Mucosa of descending colon (tissue), 3 donors: Measurements from ENCODE around the gene ZCCHC2. TPM values are rescaled to one million over a fixed set of nuclear protein-coding genes. Genes with fewer than 3 reads are reported as not detected.

Source experiments
- ATAC-seq: fragments of 200-7000 bp; cut with Tn5 transposase; one replicate; pipeline ENCODE4 v1.9.1; 2020; ENCODE audit warnings: mild to moderate bottlenecking, moderate library complexity
- DNase-seq, 3 donors: peaks; one replicate each; pipeline ENCODE4 v3.0.0-alpha.2; 2020
- H3K36me3 ChIP-seq: fragments of 200-600 bp; one replicate; pipeline ENCODE4 v1.8.0; 2021; ENCODE audit warnings: low read depth, mild to moderate bottlenecking
- H3K4me1 ChIP-seq: fragments of 200-600 bp; one replicate; pipeline ENCODE4 v1.8.0; 2021; ENCODE audit warnings: low read depth, mild to moderate bottlenecking
- H3K4me3 ChIP-seq: fragments of 200-600 bp; one replicate; pipeline ENCODE4 v1.8.0; 2021; ENCODE audit warnings: mild to moderate bottlenecking
- H3K9me3 ChIP-seq: fragments of 200-600 bp; one replicate; pipeline ENCODE4 v1.8.0; 2021; ENCODE audit warnings: mild to moderate bottlenecking
- intact Hi-C, 2 donors: fragments of 100-400 bp; cut with DNase I in 1 of 2; cut with micrococcal nuclease in 1 of 2; formaldehyde crosslinking; loops; one replicate each; pipeline versions ENCODE4 v1.11.0 to v1.11.1; 2022; cut with DNase I, micrococcal nuclease
- total RNA-seq, 3 donors: library from RNA; stranded (reverse); fragmentation: NEBNext Ultra II Directional in 2 of 3; extraction: Animal tissue kit (Norgen Biotek cat#: 25700) in 2 of 3; gene quantifications; one replicate each; pipeline versions ENCODE4 v1.2.1 to v1.2.4, GENCODE V29; 2021 to 2023
- TF ChIP-seq, protein P1 (sequence below): fragments of 200-600 bp; IDR thresholded peaks from one replicate; pipeline ENCODE4 v1.8.0; 2022; ENCODE audit warnings: antibody characterized with exemption, mild to moderate bottlenecking
- donor health status: DM: no; HTN: no; CAD: no; lungs with moderate emphysema.
- donor health status: DM: no; HTN: no; CAD: no.
- donor health status: DM: no; HTN: yes; CAD: no.

ZCCHC2 gene
- total RNA-seq, 3 donors from 2014 or later: 22.2 to 27.5 (median 26.0) TPM

DNA sequence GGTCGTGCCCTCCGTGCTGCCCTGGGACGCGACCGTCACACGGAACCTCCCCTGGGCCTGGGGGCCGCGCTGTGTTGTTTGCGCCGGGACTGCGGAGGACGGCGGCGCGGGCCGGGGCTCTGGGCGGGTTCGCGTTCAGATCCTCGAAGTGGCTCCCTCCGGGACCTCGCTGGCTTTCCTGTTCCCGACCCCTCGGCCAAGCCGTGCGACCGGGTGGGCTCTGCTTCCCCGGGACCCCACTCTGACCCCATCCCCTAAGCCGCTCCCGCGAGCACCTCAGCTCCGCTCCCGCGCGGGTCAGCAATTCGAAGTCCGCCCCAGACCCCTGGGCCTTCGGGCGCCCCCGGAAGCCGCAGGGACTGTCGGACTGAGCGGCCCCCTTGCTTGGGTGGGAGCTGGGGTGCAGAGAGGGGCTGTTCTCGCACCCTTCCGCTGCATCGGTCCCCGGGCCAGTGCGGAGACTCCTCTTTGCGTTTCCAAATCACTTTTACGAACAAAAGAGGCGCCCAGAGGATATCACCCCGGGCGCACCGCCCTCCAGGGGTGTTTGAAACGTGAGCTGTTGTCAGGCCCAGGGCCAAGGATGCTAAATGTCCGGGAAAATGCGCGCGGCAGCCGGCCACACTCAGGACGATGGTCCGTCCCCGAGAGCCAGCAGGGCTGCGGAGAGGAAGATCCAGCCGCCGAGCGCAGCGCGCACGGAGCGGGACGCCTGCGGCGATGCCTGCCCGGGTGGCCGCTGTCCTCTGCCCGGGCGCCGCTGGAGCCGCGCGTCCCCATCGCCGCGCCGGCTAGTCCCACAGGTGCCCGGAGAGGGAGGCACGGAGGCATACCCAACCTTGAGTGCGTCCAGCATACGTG, 73.5 kb downstream of the ZCCHC2 start:
- TF ChIP-seq, protein P1, sequence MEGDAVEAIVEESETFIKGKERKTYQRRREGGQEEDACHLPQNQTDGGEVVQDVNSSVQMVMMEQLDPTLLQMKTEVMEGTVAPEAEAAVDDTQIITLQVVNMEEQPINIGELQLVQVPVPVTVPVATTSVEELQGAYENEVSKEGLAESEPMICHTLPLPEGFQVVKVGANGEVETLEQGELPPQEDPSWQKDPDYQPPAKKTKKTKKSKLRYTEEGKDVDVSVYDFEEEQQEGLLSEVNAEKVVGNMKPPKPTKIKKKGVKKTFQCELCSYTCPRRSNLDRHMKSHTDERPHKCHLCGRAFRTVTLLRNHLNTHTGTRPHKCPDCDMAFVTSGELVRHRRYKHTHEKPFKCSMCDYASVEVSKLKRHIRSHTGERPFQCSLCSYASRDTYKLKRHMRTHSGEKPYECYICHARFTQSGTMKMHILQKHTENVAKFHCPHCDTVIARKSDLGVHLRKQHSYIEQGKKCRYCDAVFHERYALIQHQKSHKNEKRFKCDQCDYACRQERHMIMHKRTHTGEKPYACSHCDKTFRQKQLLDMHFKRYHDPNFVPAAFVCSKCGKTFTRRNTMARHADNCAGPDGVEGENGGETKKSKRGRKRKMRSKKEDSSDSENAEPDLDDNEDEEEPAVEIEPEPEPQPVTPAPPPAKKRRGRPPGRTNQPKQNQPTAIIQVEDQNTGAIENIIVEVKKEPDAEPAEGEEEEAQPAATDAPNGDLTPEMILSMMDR: no peak
- Histone ChIP-seq H3K4me3 (no peak overlapping the region), H3K4me1 (peaks cover 8% of the 10 kb centered on the region), H3K9me3 (no peaks in the 10 kb centered on the region), H3K36me3 (no peaks in the 10 kb centered on the region)
- DNase-seq (no peak), ATAC-seq (peak; percentile 61)
- intact Hi-C loops: no loop called here

DNA sequence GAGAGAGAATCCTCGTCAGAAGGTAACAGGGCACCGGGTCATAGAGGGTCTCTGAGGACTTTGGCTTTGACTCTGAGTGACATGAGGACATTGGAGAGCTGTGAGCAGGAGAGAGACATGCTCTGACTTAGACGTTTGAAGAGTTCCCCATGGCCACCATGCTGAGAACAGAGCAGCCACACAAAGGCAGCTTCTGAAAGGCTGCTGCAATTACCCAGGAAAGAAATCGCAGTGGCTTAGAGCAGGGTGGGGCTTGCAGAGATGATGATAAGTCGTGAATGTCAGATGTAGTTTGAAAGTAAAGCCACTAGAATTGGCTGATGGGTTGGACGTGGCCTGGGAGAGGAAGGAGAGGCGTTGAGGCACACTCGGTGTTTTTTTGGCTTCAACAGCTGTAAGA, 79.0 kb downstream of the ZCCHC2 start:
- intact Hi-C loops: no loop called here
- Histone ChIP-seq H3K4me1 (peaks cover under 1% of the 10 kb centered on the region), H3K4me3 (no peak overlapping the region), H3K36me3 (no peaks in the 10 kb centered on the region), H3K9me3 (no peaks in the 10 kb centered on the region)
- ATAC-seq (no peak), DNase-seq (no peak)
- TF ChIP-seq, protein P1: no peak

DNA sequence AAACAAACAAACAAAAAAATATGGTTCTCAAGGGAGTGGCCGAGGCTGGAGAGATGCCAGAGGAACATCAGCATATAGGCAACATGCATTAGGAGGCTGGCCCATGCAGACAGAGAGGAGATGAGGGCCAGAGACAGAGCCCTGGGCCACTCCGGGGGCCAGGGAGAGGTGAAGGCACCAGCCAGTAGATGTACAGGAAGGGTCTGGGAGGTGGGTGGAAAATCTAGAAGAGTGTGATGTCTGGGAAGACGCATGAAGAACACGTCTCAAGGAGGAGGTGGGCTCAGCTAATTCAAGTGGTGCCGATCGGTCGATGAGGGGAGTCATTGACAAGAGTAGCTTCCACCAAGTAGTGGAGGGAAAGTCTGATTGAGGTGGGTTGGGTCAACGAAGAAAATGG, 79.9 kb downstream of the ZCCHC2 start:
- TF ChIP-seq, protein P1: no peak
- intact Hi-C loops: no loop called here
- ATAC-seq (no peak), DNase-seq (no peak)
- Histone ChIP-seq H3K4me1 (no peaks in the 10 kb centered on the region), H3K9me3 (no peaks in the 10 kb centered on the region), H3K36me3 (no peaks in the 10 kb centered on the region), H3K4me3 (no peak overlapping the region)

DNA sequence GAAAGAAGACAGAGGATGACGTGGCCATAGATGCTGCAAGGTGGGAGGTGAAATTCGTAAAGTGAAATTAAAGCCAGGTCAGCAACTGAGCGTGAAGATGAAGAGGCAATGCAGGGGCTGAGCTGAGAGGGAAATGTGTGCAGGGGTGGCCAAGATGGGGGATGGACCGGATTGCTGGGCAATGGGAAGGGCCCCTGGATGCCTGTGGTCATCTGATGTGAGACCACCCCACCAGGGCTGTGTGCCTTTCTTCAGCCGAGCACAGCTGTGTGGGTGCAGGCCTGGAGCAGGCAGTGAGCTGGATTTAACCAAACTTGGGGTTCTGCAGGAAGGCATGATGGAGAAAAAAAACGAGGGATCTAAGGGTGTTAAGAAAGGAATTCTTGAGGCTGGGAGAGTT, 80.4 kb downstream of the ZCCHC2 start:
- no peak overlapping the region for H3K4me3 ChIP-seq
- no peaks in the 10 kb centered on the region for H3K4me1 ChIP-seq
- TF ChIP-seq, protein P1: no peak
- DNase-seq (no peak), ATAC-seq (no peak)
- no peaks in the 10 kb centered on the region for H3K36me3 ChIP-seq
- no peaks in the 10 kb centered on the region for H3K9me3 ChIP-seq
- intact Hi-C loops: no loop called here

DNA sequence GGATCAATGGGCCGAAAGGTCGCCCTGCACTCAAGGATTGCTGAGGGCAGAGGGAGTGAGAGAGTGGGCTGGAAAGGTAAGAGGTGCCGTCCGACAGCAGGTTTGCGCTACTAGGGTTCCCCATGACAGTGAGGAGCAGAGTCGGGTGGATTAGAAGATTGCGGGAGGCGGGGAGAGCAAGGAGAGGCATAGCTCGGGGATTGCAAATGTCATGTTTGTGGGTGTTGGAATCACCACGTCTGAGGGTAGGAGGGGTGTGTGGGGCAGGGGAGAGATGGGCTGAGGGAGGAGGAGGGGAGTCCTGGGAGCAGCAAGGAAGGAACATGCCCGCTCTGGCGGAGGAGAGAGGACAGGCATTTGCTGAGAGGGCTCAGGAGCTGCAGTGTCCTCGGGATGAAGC, 81.2 kb downstream of the ZCCHC2 start:
- Histone ChIP-seq H3K9me3 (no peaks in the 10 kb centered on the region), H3K4me1 (no peaks in the 10 kb centered on the region), H3K4me3 (no peak overlapping the region), H3K36me3 (no peaks in the 10 kb centered on the region)
- TF ChIP-seq, protein P1: no peak
- ATAC-seq: no peak
- DNase-seq: no peak
- intact Hi-C loops: no loop called here
